HG02885 (cell line): ENCODE results near the gene ADCY5.
A peak's percentile ranks its signal among the peaks of the same experiment; 100 is the strongest.
"Not testable (repeated sequence)": the region's sequence is repeated elsewhere in the genome, so short reads cannot be mapped to it uniquely, and the experiment has no call there.

Source experiments
- ATAC-seq: cut with Tn5 transposase; IDR thresholded peaks from one replicate; pipeline ENCODE4 v1.9.1; 2021; ENCODE audit warnings: mild to moderate bottlenecking; ENCODE audit not compliant: unreplicated experiment, poor library complexity

The ADCY5 gene

GRCh38 chr3:123448536-123449101 lies at the start of gene ADCY5:
Gene ADCY5, minus strand, starts transcription at chr3:123449090. Its CDS starts 545 bp downstream, at chr3:123448545.
- no peak for ATAC-seq

GRCh38 chr3:123493912-123494311 lies 45.0 kb upstream of the ADCY5 start:
- no peak for ATAC-seq

- no peak for ATAC-seq
Observed at GRCh38 chr3:123491966-123492587, 43.2 kb upstream of the ADCY5 start.

GRCh38 chr3:123489400-123490004 lies 40.6 kb upstream of the ADCY5 start:
- ATAC-seq, result peak; percentile 54

- no peak for ATAC-seq
Observed at GRCh38 chr3:123488645-123489347, 39.9 kb upstream of the ADCY5 start.

GRCh38 chr3:123487063-123487462 lies 38.2 kb upstream of the ADCY5 start:
- not testable (repeated sequence) for ATAC-seq

GRCh38 chr3:123486460-123486859 lies 37.6 kb upstream of the ADCY5 start:
- no peak for ATAC-seq

GRCh38 chr3:123485551-123485950 lies 36.7 kb upstream of the ADCY5 start:
- ATAC-seq, result no peak

GRCh38 chr3:123483146-123483545 lies 34.3 kb upstream of the ADCY5 start:
- no peak for ATAC-seq

GRCh38 chr3:123481722-123482457 lies 33.0 kb upstream of the ADCY5 start:
- ATAC-seq, result no peak

GRCh38 chr3:123481071-123481470 lies 32.2 kb upstream of the ADCY5 start:
- ATAC-seq, result no peak

GRCh38 chr3:123480428-123480827 lies 31.5 kb upstream of the ADCY5 start:
- ATAC-seq, result peak; percentile 72

GRCh38 chr3:123479891-123480290 lies 31.0 kb upstream of the ADCY5 start:
- no peak for ATAC-seq

- no peak for ATAC-seq
Observed at GRCh38 chr3:123478314-123478713, 29.4 kb upstream of the ADCY5 start.

- no peak for ATAC-seq
Observed at GRCh38 chr3:123476967-123477750, 28.3 kb upstream of the ADCY5 start.

- no peak for ATAC-seq
Observed at GRCh38 chr3:123475786-123476185, 26.9 kb upstream of the ADCY5 start.

GRCh38 chr3:123471106-123471505 lies 22.2 kb upstream of the ADCY5 start:
- ATAC-seq, result no peak

- no peak for ATAC-seq
Observed at GRCh38 chr3:123469323-123469995, 20.6 kb upstream of the ADCY5 start.

GRCh38 chr3:123467046-123467445 lies 18.2 kb upstream of the ADCY5 start:
- ATAC-seq, result no peak
